Left ventricle myocardium inferior (tissue), 1 donor: ENCODE measurements around the gene C10orf143. TPM values are rescaled to one million over a fixed set of nuclear protein-coding genes. Genes with fewer than 3 reads are reported as not detected.

Experiments used
- DNase-seq: peaks from one replicate; pipeline ENCODE4 v3.0.0-alpha.2; 2020
- H3K27ac ChIP-seq: fragments of 200-600 bp; replicated peaks from 2 replicates; pipeline ENCODE4 v1.8.0; 2021
- H3K27me3 ChIP-seq: fragments of 200-600 bp; 2 replicates; pipeline ENCODE4 v1.8.0; 2021; ENCODE audit warnings: low read depth
- H3K36me3 ChIP-seq: fragments of 200-600 bp; 2 replicates; pipeline ENCODE4 v1.8.0; 2021
- H3K4me1 ChIP-seq: fragments of 200-600 bp; 2 replicates; pipeline ENCODE4 v1.8.0; 2021
- H3K4me3 ChIP-seq: fragments of 200-600 bp; 2 replicates; pipeline ENCODE4 v1.8.0; 2021; ENCODE audit warnings: mild to moderate bottlenecking, moderate library complexity
- H3K9me3 ChIP-seq: fragments of 200-600 bp; replicated peaks from 2 replicates; pipeline ENCODE4 v1.8.0; 2021
- CTCF ChIP-seq: fragments of 200-600 bp; IDR thresholded peaks from 2 replicates; pipeline ENCODE4 v1.8.0; 2021; ENCODE audit warnings: antibody characterized with exemption, mild to moderate bottlenecking, borderline replicate concordance
- intact Hi-C: fragments of 100-400 bp; cut with micrococcal nuclease; formaldehyde crosslinking; loops from one replicate; pipeline ENCODE4 v1.11.0; 2022
- total RNA-seq: library from RNA; stranded (reverse); fragmentation: NEBNext Ultra II Directional; extraction: Animal tissue kit (Norgen Biotek cat#: 25700); gene quantifications from one replicate; pipeline ENCODE4 v1.2.1, GENCODE V29; 2021
- donor health status: DM: no; HTN: yes; CAD: no; lungs with severe emphysema.

Gene C10orf143
- total RNA-seq, 1 donor from 2014 or later, result 1.7 TPM

DNA sequence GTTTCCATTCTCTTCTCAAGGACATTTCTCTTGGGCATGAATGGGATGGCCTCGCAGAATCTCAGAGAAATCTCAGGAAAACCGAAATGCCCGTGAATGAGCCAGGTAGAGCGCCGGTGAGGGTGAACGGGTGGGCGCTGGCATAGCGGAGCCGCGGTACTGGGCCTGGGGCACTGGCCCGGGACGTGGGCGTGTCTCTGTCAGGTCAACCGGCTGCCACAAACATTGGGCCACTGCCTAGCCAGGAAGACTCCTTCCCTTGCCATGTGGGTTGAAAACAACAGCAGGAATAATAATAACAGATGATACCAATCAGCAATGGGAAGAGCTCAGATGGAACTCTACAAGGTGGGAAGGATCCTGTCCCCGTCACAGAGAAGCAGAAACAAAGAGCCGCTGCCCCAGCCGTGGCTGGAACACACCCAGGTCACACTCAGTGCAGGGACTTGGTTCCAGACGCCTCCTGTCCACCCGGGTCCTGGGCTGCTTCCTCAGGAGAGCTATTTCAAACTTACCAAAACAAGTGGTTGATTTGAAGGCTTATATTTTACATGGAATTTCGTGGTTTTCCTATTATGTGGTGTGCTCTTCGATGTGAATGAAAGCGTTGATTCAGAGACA is 95.4 kb downstream of the C10orf143 start:
- Histone ChIP-seq H3K4me1 (no peaks in the 10 kb centered on the region), H3K4me3 (no peak overlapping the region), H3K27ac (no peak overlapping the region), H3K9me3 (no peaks in the 10 kb centered on the region), H3K27me3 (peaks cover 55% of the 10 kb centered on the region), H3K36me3 (no peaks in the 10 kb centered on the region)
- intact Hi-C loops, result no loop called here
- no peak for DNase-seq
- no peak for TF ChIP-seq CTCF

DNA sequence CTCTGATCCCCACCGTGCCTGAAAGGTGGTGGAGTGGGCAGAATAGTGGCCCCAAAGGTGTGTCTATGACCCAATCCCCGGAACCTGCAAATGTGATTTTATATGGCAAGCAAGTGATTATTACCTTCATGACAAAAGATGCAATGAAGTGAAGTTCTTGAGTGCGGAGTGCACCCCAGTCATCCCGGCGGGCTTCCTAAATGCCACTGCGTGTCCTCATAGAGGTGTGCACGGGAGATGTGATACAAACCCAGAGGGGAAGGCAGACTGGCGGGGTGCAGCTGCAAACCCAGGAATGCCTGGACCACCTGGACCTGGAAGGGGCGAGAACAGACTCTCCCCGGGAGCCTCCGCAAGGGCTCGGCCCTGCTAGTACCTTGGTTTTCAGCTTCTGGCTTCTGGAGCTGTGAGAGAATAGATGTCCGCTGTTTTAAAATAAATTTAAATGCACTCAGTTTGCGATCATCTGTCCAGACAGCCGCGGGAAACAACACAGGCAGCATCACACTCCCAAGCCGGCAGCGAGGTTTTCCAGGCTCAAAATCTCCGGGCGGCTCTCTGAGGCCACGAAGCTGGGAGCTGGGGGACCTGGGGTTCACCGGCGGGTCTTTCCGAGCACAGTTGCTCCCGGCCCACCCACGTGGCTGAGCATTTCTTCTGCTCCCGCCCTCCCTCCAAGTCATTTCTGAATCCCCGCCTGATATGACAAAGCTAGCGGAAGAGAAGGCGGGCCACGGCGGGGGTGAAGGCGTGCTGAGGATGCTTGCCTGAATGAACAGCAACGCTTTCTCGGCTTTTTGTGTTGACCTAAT is 96.2 kb downstream of the C10orf143 start:
- intact Hi-C loops, result no loop called here
- no peaks in the 10 kb centered on the region for H3K4me1 ChIP-seq
- no peak for TF ChIP-seq CTCF
- H3K9me3 ChIP-seq, result no peaks in the 10 kb centered on the region
- no peaks in the 10 kb centered on the region for H3K36me3 ChIP-seq
- DNase-seq, result no peak
- H3K4me3 ChIP-seq, result no peak overlapping the region
- H3K27ac ChIP-seq, result no peak overlapping the region
- H3K27me3 ChIP-seq, result peaks cover 55% of the 10 kb centered on the region

Other genes starting within 250 kb of the C10orf143 start
- gene EBF3, start 146.6 kb downstream of the C10orf143 start, total RNA-seq, result 6.2 TPM
- 69.2 TPM for gene GLRX3, start 25.6 kb upstream of the C10orf143 start, total RNA-seq